ENCODE results near the gene MAU2. TPM values are rescaled to one million over a fixed set of nuclear protein-coding genes. Genes with fewer than 3 reads are reported as not detected.
A peak's percentile ranks its signal among the peaks of the same experiment; 100 is the strongest.

Gene MAU2
- total RNA-seq, 2 experiments from 2014 or later, result 71.9 to 81.4 TPM

- no peaks in the 10 kb centered on the region for H3K9me3 Mint-ChIP-seq
- no peaks in the 10 kb centered on the region for H3K27me3 Mint-ChIP-seq
- peaks cover 48% of the 10 kb centered on the region for H3K36me3 Mint-ChIP-seq (ENCODE audit: low read depth)
- DNase-seq, result no peak
- no peaks in the 10 kb centered on the region for H3K4me1 Mint-ChIP-seq
- POLR2A ChIA-PET, result no interaction called here
- CTCF ChIA-PET, result no interaction called here
- H3K27ac Mint-ChIP-seq, result no peak overlapping the region
- no peak overlapping the region for H3K4me3 Mint-ChIP-seq
These were observed 28.0 kb upstream of the MAU2 start for GRCh38 chr19:19292607-19293006.

GRCh38 chr19:19294914-19295313, 25.7 kb upstream of the MAU2 start:
- DNase-seq, result no peak
- Mint-ChIP-seq H3K27me3 (no peaks in the 10 kb centered on the region), H3K36me3 (ENCODE audit: low read depth) (peaks cover 43% of the 10 kb centered on the region), H3K4me3 (no peak overlapping the region), H3K4me1 (no peaks in the 10 kb centered on the region), H3K27ac (no peak overlapping the region), H3K9me3 (no peaks in the 10 kb centered on the region)
- ChIA-PET POLR2A (no interaction called here), CTCF (interaction anchor here (0.7 kb wide), 1 partner anchor 271 kb away, joined by 5 read pairs; no protein-coding TSS in a partner anchor)

GRCh38 chr19:19296953-19297689, 23.5 kb upstream of the MAU2 start:
- Mint-ChIP-seq H3K27me3 (no peaks in the 10 kb centered on the region), H3K4me3 (no peak overlapping the region), H3K9me3 (no peaks in the 10 kb centered on the region), H3K36me3 (ENCODE audit: low read depth) (peaks cover 39% of the 10 kb centered on the region), H3K4me1 (no peaks in the 10 kb centered on the region), H3K27ac (no peak overlapping the region)
- no peak for DNase-seq
- ChIA-PET CTCF (no interaction called here), POLR2A (no interaction called here)

- no peaks in the 10 kb centered on the region for H3K27me3 Mint-ChIP-seq
- peaks cover 34% of the 10 kb centered on the region for H3K36me3 Mint-ChIP-seq (ENCODE audit: low read depth)
- H3K9me3 Mint-ChIP-seq, result no peaks in the 10 kb centered on the region
- POLR2A ChIA-PET, result no interaction called here
- no peak for DNase-seq
- no peak overlapping the region for H3K27ac Mint-ChIP-seq
- no peaks in the 10 kb centered on the region for H3K4me1 Mint-ChIP-seq
- H3K4me3 Mint-ChIP-seq, result no peak overlapping the region
- CTCF ChIA-PET, result no interaction called here
These were observed 22.9 kb upstream of the MAU2 start for GRCh38 chr19:19297759-19298158.

- Mint-ChIP-seq H3K36me3 (ENCODE audit: low read depth) (peaks cover 20% of the 10 kb centered on the region), H3K4me3 (no peak overlapping the region), H3K4me1 (no peaks in the 10 kb centered on the region), H3K9me3 (no peaks in the 10 kb centered on the region), H3K27ac (no peak overlapping the region), H3K27me3 (no peaks in the 10 kb centered on the region)
- POLR2A ChIA-PET, result no interaction called here
- no peak for DNase-seq
- CTCF ChIA-PET, result no interaction called here
These were observed 20.0 kb upstream of the MAU2 start for GRCh38 chr19:19300613-19301012.

GRCh38 chr19:19303411-19303810, 17.2 kb upstream of the MAU2 start:
- Mint-ChIP-seq H3K36me3 (ENCODE audit: low read depth) (peaks cover 21% of the 10 kb centered on the region), H3K9me3 (no peaks in the 10 kb centered on the region), H3K4me1 (no peaks in the 10 kb centered on the region), H3K4me3 (no peak overlapping the region), H3K27ac (no peak overlapping the region), H3K27me3 (no peaks in the 10 kb centered on the region)
- no peak for DNase-seq
- ChIA-PET CTCF (interaction anchor here (0.6 kb wide), 1 partner anchor 331 kb away, joined by 5 read pairs; no protein-coding TSS in a partner anchor), POLR2A (no interaction called here)

GRCh38 chr19:19304186-19304965, 16.3 kb upstream of the MAU2 start:
- no peak overlapping the region for H3K27ac Mint-ChIP-seq
- H3K27me3 Mint-ChIP-seq, result no peaks in the 10 kb centered on the region
- no peak for DNase-seq
- H3K36me3 Mint-ChIP-seq (ENCODE audit: low read depth), result peaks cover 24% of the 10 kb centered on the region
- H3K4me1 Mint-ChIP-seq, result no peaks in the 10 kb centered on the region
- POLR2A ChIA-PET, result no interaction called here
- no peak overlapping the region for H3K4me3 Mint-ChIP-seq
- CTCF ChIA-PET, result interaction anchor here (0.6 to 1.1 kb wide), 2 partner anchors 16 to 45 kb away, joined by 3 read pairs; no protein-coding TSS in a partner anchor
- no peaks in the 10 kb centered on the region for H3K9me3 Mint-ChIP-seq

GRCh38 chr19:19305066-19305465, 15.6 kb upstream of the MAU2 start:
- DNase-seq, result no peak
- H3K27ac Mint-ChIP-seq, result no peak overlapping the region
- H3K4me3 Mint-ChIP-seq, result no peak overlapping the region
- H3K4me1 Mint-ChIP-seq, result no peaks in the 10 kb centered on the region
- H3K27me3 Mint-ChIP-seq, result no peaks in the 10 kb centered on the region
- ChIA-PET POLR2A (no interaction called here), CTCF (interaction anchor here (1.1 kb wide), 1 partner anchor 17 kb away, joined by 3 read pairs; no protein-coding TSS in a partner anchor)
- H3K36me3 Mint-ChIP-seq (ENCODE audit: low read depth), result peaks cover 28% of the 10 kb centered on the region
- H3K9me3 Mint-ChIP-seq, result no peaks in the 10 kb centered on the region

- POLR2A ChIA-PET, result no interaction called here
- CTCF ChIA-PET, result no interaction called here
- H3K9me3 Mint-ChIP-seq, result no peaks in the 10 kb centered on the region
- H3K4me1 Mint-ChIP-seq, result no peaks in the 10 kb centered on the region
- no peaks in the 10 kb centered on the region for H3K27me3 Mint-ChIP-seq
- H3K36me3 Mint-ChIP-seq (ENCODE audit: low read depth), result peaks cover 32% of the 10 kb centered on the region
- H3K4me3 Mint-ChIP-seq, result no peak overlapping the region
- DNase-seq, result no peak
- no peak overlapping the region for H3K27ac Mint-ChIP-seq
These were observed 14.9 kb upstream of the MAU2 start for GRCh38 chr19:19305696-19306095.

- Mint-ChIP-seq H3K4me1 (no peaks in the 10 kb centered on the region), H3K27me3 (no peaks in the 10 kb centered on the region), H3K9me3 (no peaks in the 10 kb centered on the region), H3K36me3 (ENCODE audit: low read depth) (peaks cover 29% of the 10 kb centered on the region), H3K4me3 (no peak overlapping the region), H3K27ac (no peak overlapping the region)
- CTCF ChIA-PET, result interaction anchor here (0.6 kb wide), 1 partner anchor 91 kb away, joined by 3 read pairs; no protein-coding TSS in a partner anchor
- POLR2A ChIA-PET, result no interaction called here
- no peak for DNase-seq
These were observed 14.4 kb upstream of the MAU2 start for GRCh38 chr19:19306191-19306590.

- ChIA-PET POLR2A (no interaction called here), CTCF (interaction anchor here (0.5 to 0.6 kb wide), 2 partner anchors 162 to 583 kb away, joined by 4 to 5 read pairs; no protein-coding TSS in a partner anchor)
- H3K4me3 Mint-ChIP-seq, result no peak overlapping the region
- H3K9me3 Mint-ChIP-seq, result no peaks in the 10 kb centered on the region
- DNase-seq, result no peak
- no peak overlapping the region for H3K27ac Mint-ChIP-seq
- no peaks in the 10 kb centered on the region for H3K27me3 Mint-ChIP-seq
- H3K4me1 Mint-ChIP-seq, result peaks cover 4% of the 10 kb centered on the region
- H3K36me3 Mint-ChIP-seq (ENCODE audit: low read depth), result peaks cover 24% of the 10 kb centered on the region
These were observed 12.3 kb upstream of the MAU2 start for GRCh38 chr19:19308373-19308772.

- ChIA-PET POLR2A (no interaction called here), CTCF (interaction anchor here (0.6 to 0.8 kb wide), 3 partner anchors 128 to 245 kb away, joined by 3 to 5 read pairs (median 3); no protein-coding TSS in a partner anchor)
- Mint-ChIP-seq H3K4me1 (peaks cover 23% of the 10 kb centered on the region), H3K27me3 (no peaks in the 10 kb centered on the region), H3K36me3 (ENCODE audit: low read depth) (peaks cover 22% of the 10 kb centered on the region), H3K4me3 (no peak overlapping the region), H3K9me3 (no peaks in the 10 kb centered on the region), H3K27ac (no peak overlapping the region)
- DNase-seq, result no peak
These were observed 5.2 kb upstream of the MAU2 start for GRCh38 chr19:19315444-19315843.

- H3K4me3 Mint-ChIP-seq, result no peak overlapping the region
- ChIA-PET POLR2A (no interaction called here), CTCF (interaction anchor here (0.8 kb wide), 1 partner anchor 174 kb away, joined by 3 read pairs; no protein-coding TSS in a partner anchor)
- H3K27ac Mint-ChIP-seq, result peak overlapping the region; percentile 62
- H3K4me1 Mint-ChIP-seq, result peaks cover 23% of the 10 kb centered on the region
- H3K36me3 Mint-ChIP-seq (ENCODE audit: low read depth), result peaks cover 21% of the 10 kb centered on the region
- no peaks in the 10 kb centered on the region for H3K9me3 Mint-ChIP-seq
- no peaks in the 10 kb centered on the region for H3K27me3 Mint-ChIP-seq
- no peak for DNase-seq
These were observed 4.5 kb upstream of the MAU2 start for GRCh38 chr19:19316082-19316481.
